DLD1 (cell line): ENCODE data around the gene KLF17.

Source experiments
- in situ Hi-C: cut with HindIII; loops from 2 replicates; pipeline ENCODE4 v1.10.0; 2017; ENCODE audit warnings: low sequenced_read_pairs

The KLF17 gene

GRCh38 chr1:44118682-44119081, at the start of gene KLF17:
Gene KLF17 (plus strand): TSS chr1:44118821. CDS start chr1:44118908, 87 bp downstream.
- in situ Hi-C loops = no loop called here

GRCh38 chr1:44071461-44071860, 47.2 kb upstream of the KLF17 start:
- in situ Hi-C loops = no loop called here

GRCh38 chr1:44072204-44072603, 46.4 kb upstream of the KLF17 start:
- in situ Hi-C loops = no loop called here

DNA sequence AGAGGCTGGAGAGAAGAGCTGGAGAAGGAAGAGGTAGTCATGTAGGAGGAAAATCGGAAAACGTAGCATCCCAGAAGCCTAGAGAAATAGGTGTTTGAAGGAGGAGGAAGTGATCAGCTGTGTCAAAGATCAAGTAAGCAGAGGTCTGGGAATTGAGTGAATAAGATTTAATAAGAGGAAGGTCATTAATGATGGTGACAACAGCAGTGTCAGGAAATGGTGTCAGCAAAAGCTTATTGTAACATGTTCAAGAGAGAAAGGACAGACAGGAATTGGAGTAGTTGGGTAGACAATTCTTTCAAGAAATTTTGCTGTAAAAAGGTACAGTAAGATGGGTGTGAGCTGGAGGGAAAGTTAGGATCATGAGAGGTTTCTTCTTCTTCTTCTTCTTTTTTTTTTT, 45.8 kb upstream of the KLF17 start:
- in situ Hi-C loops = no loop called here

DNA sequence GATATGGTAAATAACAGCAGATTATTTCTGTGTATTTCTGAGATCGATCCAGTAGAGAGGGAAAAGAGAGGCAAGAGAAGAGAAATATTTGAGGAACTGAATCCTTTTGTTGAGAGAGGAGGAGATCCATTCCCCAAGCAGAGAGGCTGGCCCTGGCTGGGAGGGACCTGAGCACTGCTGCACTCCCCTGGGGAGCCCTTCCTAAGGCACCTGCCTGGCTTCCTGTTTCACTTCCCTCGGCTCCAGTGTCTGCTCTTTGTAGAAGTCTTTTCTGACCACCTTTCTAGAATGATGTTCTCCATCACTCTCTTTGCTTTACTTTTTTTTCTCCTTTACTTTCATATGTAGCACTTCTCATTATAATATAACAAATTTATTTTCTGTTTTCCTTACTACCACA, 45.1 kb upstream of the KLF17 start:
- in situ Hi-C loops = no loop called here

DNA sequence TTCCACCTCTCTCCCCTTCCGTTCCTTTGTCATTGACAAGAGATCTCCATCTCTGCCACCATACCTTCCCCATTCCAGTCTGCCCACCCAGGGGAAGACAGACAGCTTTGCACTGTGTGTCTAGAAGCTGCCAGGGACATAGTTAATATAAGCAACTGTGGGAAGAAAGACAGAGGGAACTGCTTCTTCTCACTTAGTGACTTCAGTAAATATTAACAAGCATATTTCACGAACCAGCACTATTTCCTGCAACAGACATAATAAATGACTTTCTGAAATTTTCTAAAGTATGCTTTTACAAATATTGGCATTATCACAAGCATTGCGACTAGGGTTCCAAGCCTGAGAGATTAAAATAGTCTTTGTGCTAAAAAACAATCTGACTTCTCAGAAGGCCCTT, 44.2 kb upstream of the KLF17 start:
- in situ Hi-C loops = no loop called here

DNA sequence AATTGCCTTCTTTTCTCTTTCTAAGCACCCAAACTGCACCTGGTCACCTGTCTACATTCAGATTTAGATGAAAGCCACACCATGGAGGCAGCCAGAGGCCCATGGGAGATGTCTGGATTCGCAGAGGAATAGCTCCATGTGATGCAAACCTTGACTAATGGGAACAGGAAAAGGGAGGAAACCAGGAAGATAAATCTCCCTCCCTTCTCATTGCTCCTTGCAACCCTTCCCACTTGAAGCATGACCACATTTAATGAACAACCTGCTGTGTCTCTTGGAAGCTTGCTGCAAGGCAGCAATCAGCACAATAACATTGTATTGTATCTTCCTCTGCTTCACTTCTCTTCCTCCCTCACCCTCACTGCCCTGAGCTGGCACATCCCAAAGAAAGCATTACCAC, 42.6 kb upstream of the KLF17 start:
- in situ Hi-C loops = no loop called here

GRCh38 chr1:44077421-44077820, 41.2 kb upstream of the KLF17 start:
- in situ Hi-C loops = no loop called here

- in situ Hi-C loops = no loop called here
Observed at GRCh38 chr1:44078104-44078503, 40.5 kb upstream of the KLF17 start.

DNA sequence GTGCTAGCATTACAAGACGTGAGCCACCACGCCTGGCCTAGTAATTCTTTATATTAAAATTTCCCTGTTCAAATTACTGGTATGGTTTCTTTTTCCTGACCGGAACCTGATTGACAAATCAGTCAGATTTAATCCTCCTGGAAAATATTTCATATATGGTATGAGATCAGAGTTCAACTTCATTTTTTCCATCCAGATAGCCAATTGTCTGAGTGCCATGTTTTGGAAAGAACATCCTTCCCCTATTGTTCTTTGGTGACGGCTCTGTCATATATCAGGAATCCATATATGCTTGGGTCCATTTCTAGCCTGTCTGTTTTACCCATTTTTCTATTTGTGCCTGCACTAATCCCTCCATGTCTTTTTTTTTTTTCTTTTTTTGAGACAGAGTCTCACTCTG, 39.1 kb upstream of the KLF17 start:
- in situ Hi-C loops = no loop called here

GRCh38 chr1:44084998-44085675, 33.5 kb upstream of the KLF17 start:
- in situ Hi-C loops = no loop called here

DNA sequence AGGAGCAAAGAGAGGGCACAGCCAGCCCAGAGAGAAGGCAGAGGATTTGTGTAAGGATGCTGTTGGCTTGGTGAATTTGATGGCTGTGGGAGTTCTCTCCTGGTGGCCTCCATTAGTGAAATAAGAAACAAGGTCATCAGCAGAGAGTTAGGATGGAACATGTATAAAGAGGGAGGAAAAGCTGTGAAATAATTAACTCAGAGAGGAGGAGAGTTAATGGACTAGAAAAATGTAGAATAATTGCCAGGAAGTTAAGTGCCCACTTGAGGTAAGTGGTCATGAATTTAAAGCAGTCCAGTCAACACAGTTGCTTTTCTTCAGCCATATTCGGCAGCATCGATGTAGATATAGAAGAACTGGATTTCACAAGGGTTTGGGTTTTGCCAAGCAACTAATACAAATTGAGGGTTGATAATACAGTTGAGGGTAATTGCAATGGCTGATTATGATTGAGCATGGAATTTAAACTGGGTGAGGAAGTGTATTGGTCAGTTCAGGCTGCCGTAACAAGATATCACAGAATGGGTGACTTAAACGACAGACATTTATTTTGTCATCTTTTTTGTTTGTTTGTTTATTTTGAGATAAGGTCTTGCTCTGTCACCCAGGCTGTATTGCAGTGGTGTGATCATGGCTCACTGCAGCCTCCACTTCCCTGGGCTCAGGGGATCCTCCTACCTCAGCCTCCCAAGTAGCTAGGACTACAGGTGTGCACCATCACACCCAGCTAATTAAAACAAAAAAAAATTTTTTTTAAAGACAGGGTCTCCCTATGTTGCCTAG, 31.7 kb upstream of the KLF17 start:
- in situ Hi-C loops = no loop called here

DNA sequence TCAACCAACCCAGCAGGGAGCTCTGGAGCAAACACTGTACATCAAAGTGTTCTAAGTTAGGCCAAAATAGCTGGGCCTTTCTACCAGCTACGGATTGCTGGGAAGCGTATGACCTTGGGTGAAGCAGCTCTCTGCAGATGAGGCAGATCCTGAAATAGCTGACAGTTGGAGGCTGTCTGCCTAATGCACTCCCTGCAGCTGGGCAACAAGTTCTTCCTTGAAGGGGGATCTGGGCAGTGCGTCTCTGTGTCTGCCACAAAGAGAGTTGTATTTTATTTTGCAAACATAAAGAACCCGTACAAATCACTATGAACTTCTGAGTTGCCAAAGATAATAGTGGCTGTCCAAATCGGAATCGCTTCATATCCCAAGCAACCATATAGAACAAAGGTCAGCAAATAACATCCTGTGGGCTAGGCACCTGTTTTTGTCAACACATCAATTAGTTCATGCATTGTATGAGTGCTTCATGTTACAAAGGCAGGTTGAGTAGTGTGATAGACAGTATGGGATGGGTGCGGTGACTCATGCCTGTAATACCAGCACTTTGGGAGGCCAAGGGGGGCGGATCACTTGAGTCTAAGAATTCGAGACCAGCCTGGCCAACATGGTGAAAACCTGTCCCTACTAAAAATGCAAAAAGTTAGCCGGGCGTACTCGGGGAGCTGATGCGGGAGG, 29.1 kb upstream of the KLF17 start:
- in situ Hi-C loops = no loop called here

- in situ Hi-C loops = no loop called here
Observed at GRCh38 chr1:44090429-44091252, 28.0 kb upstream of the KLF17 start.

DNA sequence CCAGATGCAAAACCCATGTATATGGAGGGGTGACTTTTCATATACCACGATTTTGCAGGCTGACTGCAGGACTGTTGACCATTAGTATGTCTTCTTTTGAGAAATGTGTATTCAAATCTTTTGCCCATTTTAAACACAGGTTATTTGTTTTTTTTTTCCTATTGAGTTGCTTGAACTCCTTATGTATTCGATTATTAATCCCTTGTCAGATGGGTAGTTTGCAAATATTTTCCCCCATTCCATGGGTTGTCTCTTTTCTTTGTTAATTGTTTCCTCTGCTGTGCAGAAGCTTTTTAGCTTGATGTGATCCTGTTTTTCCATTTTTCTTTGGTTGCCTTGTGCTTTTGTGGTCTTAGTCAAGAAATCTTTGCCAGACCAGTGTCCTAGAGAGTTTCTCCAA, 24.6 kb upstream of the KLF17 start:
- in situ Hi-C loops = no loop called here

- in situ Hi-C loops = no loop called here
Observed at GRCh38 chr1:44100183-44100868, 18.3 kb upstream of the KLF17 start.

DNA sequence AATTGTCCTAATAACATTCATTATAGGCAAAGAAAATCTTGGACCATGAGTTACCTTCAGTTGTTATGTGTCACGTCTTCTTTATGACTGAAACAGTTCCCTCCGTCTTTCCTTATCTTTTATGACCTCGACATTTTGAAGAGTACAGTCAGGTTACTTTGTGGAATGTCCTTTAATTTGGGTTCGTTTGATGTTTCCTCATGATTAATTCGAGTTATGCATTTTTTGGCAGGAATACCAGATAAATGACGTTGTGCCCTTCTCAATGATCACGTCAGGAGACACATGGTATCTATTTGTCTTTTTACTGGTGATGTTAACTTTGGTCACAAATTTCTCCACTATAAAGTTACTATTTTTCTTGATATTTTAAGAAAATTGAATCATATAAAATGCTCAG, 17.3 kb upstream of the KLF17 start:
- in situ Hi-C loops = no loop called here

- in situ Hi-C loops = no loop called here
Observed at GRCh38 chr1:44103270-44104131, 15.1 kb upstream of the KLF17 start.

GRCh38 chr1:44105810-44106209, 12.8 kb upstream of the KLF17 start:
- in situ Hi-C loops = no loop called here

GRCh38 chr1:44108241-44108640, 10.4 kb upstream of the KLF17 start:
- in situ Hi-C loops = no loop called here
